Measurements from ENCODE around the gene SQOR.

GRCh38 chr15:45720183-45720582 lies 85.4 kb downstream of the SQOR start:
- no peak for TF ChIP-seq CTCF (IDR thresholded peaks at IDR 0.05)
- no peak for TF ChIP-seq POLR2A (IDR thresholded peaks at IDR 0.05)
